DOHH2 (cell line): ENCODE measurements around the gene CIB4.

Experiments used
- EZH2phosphoT487 ChIP-seq: fragments of 200-600 bp; sonication (generic); IDR thresholded peaks from 2 replicates; pipeline ENCODE4 v1.6.1; 2017; ENCODE audit warnings: borderline replicate concordance, mild to moderate bottlenecking, antibody characterized with exemption, low read length, moderate library complexity, mixed read lengths
- TF ChIP-seq, protein P1 (sequence below): fragments of 200-600 bp; sonication (generic); IDR thresholded peaks from one replicate; pipeline ENCODE4 v1.5.1; 2014; ENCODE audit warnings: antibody characterized with exemption, mild to moderate bottlenecking, low read depth, low read length; ENCODE audit not compliant: poor library complexity, severe bottlenecking

DNA sequence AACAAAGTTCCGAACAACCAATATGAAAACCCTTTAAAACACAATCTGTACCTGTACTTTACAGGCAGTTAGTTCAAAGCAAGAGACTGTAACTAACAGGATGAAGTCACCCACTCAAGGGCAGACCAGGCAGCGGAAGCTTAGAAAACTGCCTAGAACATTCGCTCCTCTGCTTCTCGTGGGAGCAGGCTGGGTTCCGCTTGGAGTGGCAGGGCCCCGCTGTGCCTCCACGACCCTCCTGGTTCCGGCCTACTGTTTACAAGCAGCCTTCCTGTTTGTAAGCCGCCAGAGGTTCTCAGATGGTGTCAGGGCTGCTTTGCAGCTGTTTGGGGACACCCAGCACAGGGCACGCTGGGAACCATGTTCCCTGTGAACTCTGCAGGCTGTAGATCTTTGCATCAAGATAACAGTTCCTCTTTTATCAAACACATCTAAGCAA, 31.3 kb downstream of the CIB4 start:
- TF ChIP-seq, protein P1, sequence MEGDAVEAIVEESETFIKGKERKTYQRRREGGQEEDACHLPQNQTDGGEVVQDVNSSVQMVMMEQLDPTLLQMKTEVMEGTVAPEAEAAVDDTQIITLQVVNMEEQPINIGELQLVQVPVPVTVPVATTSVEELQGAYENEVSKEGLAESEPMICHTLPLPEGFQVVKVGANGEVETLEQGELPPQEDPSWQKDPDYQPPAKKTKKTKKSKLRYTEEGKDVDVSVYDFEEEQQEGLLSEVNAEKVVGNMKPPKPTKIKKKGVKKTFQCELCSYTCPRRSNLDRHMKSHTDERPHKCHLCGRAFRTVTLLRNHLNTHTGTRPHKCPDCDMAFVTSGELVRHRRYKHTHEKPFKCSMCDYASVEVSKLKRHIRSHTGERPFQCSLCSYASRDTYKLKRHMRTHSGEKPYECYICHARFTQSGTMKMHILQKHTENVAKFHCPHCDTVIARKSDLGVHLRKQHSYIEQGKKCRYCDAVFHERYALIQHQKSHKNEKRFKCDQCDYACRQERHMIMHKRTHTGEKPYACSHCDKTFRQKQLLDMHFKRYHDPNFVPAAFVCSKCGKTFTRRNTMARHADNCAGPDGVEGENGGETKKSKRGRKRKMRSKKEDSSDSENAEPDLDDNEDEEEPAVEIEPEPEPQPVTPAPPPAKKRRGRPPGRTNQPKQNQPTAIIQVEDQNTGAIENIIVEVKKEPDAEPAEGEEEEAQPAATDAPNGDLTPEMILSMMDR = no peak
- TF ChIP-seq EZH2phosphoT487 = no peak
